ENCODE data around the gene RO60. TPM values are rescaled to one million over a fixed set of nuclear protein-coding genes. Genes with fewer than 3 reads are reported as not detected.

The RO60 gene
- total RNA-seq, 1 experiment from 2014 or later: 69.5 TPM

GRCh38 chr1:193040011-193040410 lies 19.4 kb upstream of the RO60 start:
- no peak overlapping the region for H3K4me2 ChIP-seq (ENCODE audit: low read length)
- no peak overlapping the region for H2AFZ ChIP-seq (ENCODE audit: low read depth, low read length, poor library complexity, severe bottlenecking)
- DNase-seq (ENCODE audit: low read depth, low spot score) (no peak), ATAC-seq (no peak)
- no TSS peak for BruUV-seq (replicated peaks)
- H4K20me1 ChIP-seq (ENCODE audit: insufficient read depth): peaks cover 6% of the 10 kb centered on the region; the same call in 1 of the 2 replicates
- ChIA-PET POLR2A (no interaction called here), CTCF (interaction anchor here (1.0 to 1.4 kb wide), 3 partner anchors 8 to 233 kb away, joined by 3 to 5 read pairs (median 4); no protein-coding TSS in a partner anchor), RAD21 (ENCODE audit: low non-redundant PET in 1 of 2, low total read pairs in 2 of 2, uncharacterized antibody in 2 of 2, unreplicated experiment in 2 of 2) (no interaction called here)
- H3K9me3 ChIP-seq (ENCODE audit: control insufficient read depth in 1 of 2, insufficient read depth in 1 of 2, low read depth in 1 of 2, low read length in 2 of 2): no peaks in the 10 kb centered on the region
- H3K36me3 ChIP-seq (ENCODE audit: control insufficient read depth in 1 of 2, insufficient read depth in 2 of 2, low read length in 2 of 2): peaks cover 5 to 8% of the 10 kb centered on the region in 2 experiments; a peak in 1 of 4 replicates
- intact Hi-C loops (cut with micrococcal nuclease): no loop called here
- H3K9ac ChIP-seq (ENCODE audit: low read length): no peak overlapping the region
- no peak overlapping the region for H3K4me3 ChIP-seq (replicated peaks in 1 of 2; ENCODE audit: low read depth in 1 of 2, low read length in 2 of 2)
- H3K27ac ChIP-seq (ENCODE audit: low read depth, low read length): no peak overlapping the region
- no peaks in the 10 kb centered on the region for H3K4me1 ChIP-seq (ENCODE audit: control insufficient read depth in 1 of 2, insufficient read depth in 2 of 2, low read length in 2 of 2)
- no peak for TF ChIP-seq POLR2AphosphoS5 (IDR thresholded peaks at IDR 0.05; ENCODE audit: low read depth, low read length)
- TF ChIP-seq ATF3 (IDR thresholded peaks at IDR 0.05): no peak
- TF ChIP-seq REST (IDR thresholded peaks at IDR 0.05; ENCODE audit: low read depth): no peak
- no peak for TF ChIP-seq EGR1 (IDR thresholded peaks at IDR 0.05; ENCODE audit: low read depth)
- TF ChIP-seq CTCF (IDR thresholded peaks at IDR 0.05 in 2 of 3, conservative IDR thresholded peaks at IDR 0.05 in 1 of 3; ENCODE audit: borderline replicate concordance in 1 of 3, insufficient read depth in 1 of 3, low read depth in 2 of 3, low read length in 2 of 3): no peak
- no peak for TF ChIP-seq ZFX (IDR thresholded peaks at IDR 0.05)
- no peak for TF ChIP-seq ZBTB33 (IDR thresholded peaks at IDR 0.05; ENCODE audit: extremely low read depth, insufficient replicate concordance, low read length)
- no peak for TF ChIP-seq POLR2A (IDR thresholded peaks at IDR 0.05; ENCODE audit: borderline replicate concordance, extremely low read depth, insufficient read depth, insufficient read length)
- no peak for TF ChIP-seq RAD21 (IDR thresholded peaks at IDR 0.05; ENCODE audit: low read depth)
- TF ChIP-seq SIN3A (IDR thresholded peaks at IDR 0.05; ENCODE audit: low read depth): no peak
- no peak for TF ChIP-seq JUND (IDR thresholded peaks at IDR 0.05)
- no peak for TF ChIP-seq YY1 (IDR thresholded peaks at IDR 0.05; ENCODE audit: extremely low read depth, insufficient replicate concordance, low read depth, low read length)
- H3K79me2 ChIP-seq (ENCODE audit: insufficient read depth, low read length): peaks cover 77% of the 10 kb centered on the region
- no peaks in the 10 kb centered on the region for H3K27me3 ChIP-seq (ENCODE audit: insufficient read depth, low read length)
- H3K9me2 ChIP-seq (ENCODE audit: insufficient read depth): no peaks in the 10 kb centered on the region

All from HCT116 (cell line).